IMR-90 (cell line): Measurements from ENCODE around the gene CAMK4. TPM values are rescaled to one million over a fixed set of nuclear protein-coding genes. Genes with fewer than 3 reads are reported as not detected.

Source experiments
- ATAC-seq: fragments of 200-7000 bp; cut with Tn5 transposase; 2 replicates; pipeline ENCODE4 v1.9.1; 2020; ENCODE audit warnings: low read depth, mild to moderate bottlenecking, moderate library complexity
- BruUV-seq: library from RNA; stranded (reverse); fragments of 400-500 nt; replicated peaks from 2 replicates; lab custom pipeline; 2021; lab: Mats Ljungman, UMichigan
- CTCF ChIA-PET: fragments of 300-600 bp; formaldehyde crosslinking; extraction: SDS; loops from one replicate; lab custom pipeline; 2021; ENCODE audit warnings: antibody characterized with exemption; lab: Yijun Ruan, JAX
- POLR2A ChIA-PET: fragments of 300-600 bp; sonication (Branson Sonifier 250); formaldehyde crosslinking; loops from one replicate; lab custom pipeline; 2022; ENCODE audit warnings: antibody characterized with exemption; ENCODE audit not compliant: unreplicated experiment; lab: Charles Lee
- DNase-seq: peaks from one replicate; pipeline ENCODE4 v3.0.0; 2013
- H2AFZ ChIP-seq: replicated peaks from 2 replicates; pipeline ENCODE3; 2013; ENCODE audit warnings: low read length, mild to moderate bottlenecking; ENCODE audit not compliant: poor library complexity
- H2AK5ac ChIP-seq: 2 replicates; pipeline ENCODE4 v1.6.1; 2013; ENCODE audit warnings: low read depth, low read length, inconsistent platforms
- H2AK9ac ChIP-seq: replicated peaks from 2 replicates; pipeline ENCODE3; 2013; ENCODE audit warnings: mild to moderate bottlenecking, low read depth, low read length, moderate library complexity; ENCODE audit not compliant: poor library complexity
- H2BK120ac ChIP-seq: 2 replicates; pipeline ENCODE4 v1.6.1; 2013; ENCODE audit warnings: low read depth, low read length, inconsistent platforms
- H2BK15ac ChIP-seq: 3 replicates; pipeline ENCODE4 v1.6.1; 2013; ENCODE audit warnings: low read depth, low read length, inconsistent platforms
- H2BK20ac ChIP-seq: 2 replicates; pipeline ENCODE4 v1.6.1; 2013; ENCODE audit warnings: low read depth, mild to moderate bottlenecking, inconsistent platforms, low read length, moderate library complexity
- H2BK5ac ChIP-seq: 2 replicates; pipeline ENCODE4 v1.6.1; 2013; ENCODE audit warnings: mild to moderate bottlenecking, low read depth, low read length, inconsistent platforms; ENCODE audit not compliant: poor library complexity, severe bottlenecking
- H3K14ac ChIP-seq: replicated peaks from 2 replicates; pipeline ENCODE4 v1.6.1; 2013; ENCODE audit warnings: low read depth, low read length, inconsistent platforms
- H3K18ac ChIP-seq: 2 replicates; pipeline ENCODE4 v1.6.1; 2013; ENCODE audit warnings: low read depth, low read length, control low read depth
- H3K23ac ChIP-seq: 2 replicates; pipeline ENCODE4 v1.6.1; 2013; ENCODE audit warnings: low read depth, low read length, inconsistent platforms
- H3K27ac ChIP-seq: 2 replicates; pipeline ENCODE4 v1.5.1; 2013; ENCODE audit warnings: mild to moderate bottlenecking, control low read depth, low read length; ENCODE audit not compliant: insufficient read depth
- H3K27me3 ChIP-seq: 2 replicates; pipeline ENCODE4 v1.6.1; 2013; ENCODE audit warnings: low read length; ENCODE audit not compliant: control insufficient read depth, insufficient read depth
- H3K36me3 ChIP-seq: 2 replicates; pipeline ENCODE4 v1.6.1; 2013; ENCODE audit warnings: low read length, mixed read lengths; ENCODE audit not compliant: control insufficient read depth, insufficient read depth
- H3K4ac ChIP-seq: 2 replicates; pipeline ENCODE4 v1.6.1; 2013; ENCODE audit warnings: low read depth, low read length, inconsistent platforms
- H3K4me1 ChIP-seq: 2 replicates; pipeline ENCODE4 v1.6.1; 2013; ENCODE audit warnings: low read length, mixed read lengths; ENCODE audit not compliant: control insufficient read depth, insufficient read depth
- H3K4me2 ChIP-seq: 2 replicates; pipeline ENCODE4 v1.6.1; 2013; ENCODE audit warnings: low read depth, mild to moderate bottlenecking, control low read depth, low read length, moderate library complexity
- H3K4me3 ChIP-seq: 2 replicates; pipeline ENCODE4 v1.5.1; 2013; ENCODE audit warnings: low read depth, mild to moderate bottlenecking, control low read depth, low read length, moderate library complexity; ENCODE audit not compliant: insufficient read depth
- H3K56ac ChIP-seq: 2 replicates; pipeline ENCODE4 v1.6.1; 2013; ENCODE audit warnings: low read length, inconsistent platforms; ENCODE audit not compliant: insufficient read depth; ENCODE audit errors: extremely low read depth
- H3K79me1 ChIP-seq, 2 experiments: 2 replicates each; pipeline ENCODE4 v1.6.1; 2013; ENCODE audit warnings: low read length in 2 of 2, inconsistent platforms in 1 of 2, low read depth in 1 of 2
- H3K9ac ChIP-seq: 2 replicates; pipeline ENCODE4 v1.6.1; 2013; ENCODE audit warnings: low read depth, low read length, control low read depth
- H3K9me1 ChIP-seq: 2 replicates; pipeline ENCODE4 v1.6.1; 2013; ENCODE audit warnings: low read length, inconsistent platforms; ENCODE audit not compliant: insufficient read depth
- H3K9me3 ChIP-seq: 2 replicates; pipeline ENCODE4 v1.6.1; 2013; ENCODE audit warnings: low read length; ENCODE audit not compliant: control insufficient read depth, insufficient read depth
- H4K20me1 ChIP-seq: 2 replicates; pipeline ENCODE4 v1.6.1; 2013; ENCODE audit warnings: low read length, inconsistent platforms; ENCODE audit not compliant: insufficient read depth
- H4K5ac ChIP-seq: 2 replicates; pipeline ENCODE4 v1.6.1; 2013; ENCODE audit warnings: mild to moderate bottlenecking, low read depth, low read length, control low read depth
- H4K8ac ChIP-seq, 2 experiments: 2 replicates each; pipeline ENCODE4 v1.6.1; 2013; ENCODE audit warnings: low read depth in 2 of 2, low read length in 2 of 2, control low read depth in 1 of 2, inconsistent platforms in 1 of 2
- H4K91ac ChIP-seq: 2 replicates; pipeline ENCODE4 v1.6.1; 2013; ENCODE audit warnings: low read depth, low read length, inconsistent platforms; ENCODE audit not compliant: insufficient read depth
- FOS ChIP-seq: fragments of 150-350 bp; IDR thresholded peaks from 2 replicates; pipeline ENCODE4 v1.6.1; 2016; ENCODE audit warnings: low read depth, low read length
- MAZ ChIP-seq: IDR thresholded peaks from 2 replicates; pipeline ENCODE4 v1.6.1; 2012; ENCODE audit warnings: low read depth, mild to moderate bottlenecking, low read length, improper control_type of control experiment, moderate library complexity, borderline replicate concordance
- NFE2L2 ChIP-seq: fragments of 150-350 bp; IDR thresholded peaks from 2 replicates; pipeline ENCODE4 v1.6.1; 2016; ENCODE audit warnings: low read depth, mild to moderate bottlenecking, low read length
- RAD21 ChIP-seq: IDR thresholded peaks from 2 replicates; pipeline ENCODE4 v1.6.1; 2012; ENCODE audit warnings: low read length, improper control_type of control experiment
- SMC3 ChIP-seq: fragments of 150-350 bp; IDR thresholded peaks from 2 replicates; pipeline ENCODE4 v1.6.1; 2016; ENCODE audit warnings: low read depth, mild to moderate bottlenecking, antibody characterized with exemption, low read length, moderate library complexity
- dilution Hi-C: fragments of 300-500 bp; cut with HindIII; formaldehyde crosslinking; loops from one replicate; pipeline ENCODE4 v1.14.3; 2018; ENCODE audit warnings: low sequenced_read_pairs; ENCODE audit not compliant: unreplicated experiment
- in situ Hi-C: fragments of 300-500 bp; cut with MboI; formaldehyde crosslinking; loops from 3 replicates; pipeline ENCODE4 v1.14.3; 2019; ENCODE audit warnings: low sequenced_read_pairs, inconsistent platforms, mixed read lengths
- intact Hi-C: fragments of 100-400 bp; cut with micrococcal nuclease; formaldehyde crosslinking; loops from 2 replicates; pipeline ENCODE4 v1.10.0; 2022
- polyA plus RNA-seq, 3 experiments: library from polyadenylated mRNA; depleted of rRNA; stranded (reverse); fragments of >200 nt; gene quantifications; 2 replicates each; pipeline ENCODE4 v1.2.3, GENCODE V29; 2012; ENCODE audit warnings: low replicate concordance in 1 of 3
- total RNA-seq: library from RNA; depleted of rRNA; stranded (reverse); fragments of >200 nt; gene quantifications from 2 replicates; pipeline ENCODE4 v1.2.3, GENCODE V29; 2012

The CAMK4 gene
- total and polyA plus RNA-seq, 2 of the 4 experiments (the other 2 are of a cell fraction): 3.7 to 4.8 TPM

DNA sequence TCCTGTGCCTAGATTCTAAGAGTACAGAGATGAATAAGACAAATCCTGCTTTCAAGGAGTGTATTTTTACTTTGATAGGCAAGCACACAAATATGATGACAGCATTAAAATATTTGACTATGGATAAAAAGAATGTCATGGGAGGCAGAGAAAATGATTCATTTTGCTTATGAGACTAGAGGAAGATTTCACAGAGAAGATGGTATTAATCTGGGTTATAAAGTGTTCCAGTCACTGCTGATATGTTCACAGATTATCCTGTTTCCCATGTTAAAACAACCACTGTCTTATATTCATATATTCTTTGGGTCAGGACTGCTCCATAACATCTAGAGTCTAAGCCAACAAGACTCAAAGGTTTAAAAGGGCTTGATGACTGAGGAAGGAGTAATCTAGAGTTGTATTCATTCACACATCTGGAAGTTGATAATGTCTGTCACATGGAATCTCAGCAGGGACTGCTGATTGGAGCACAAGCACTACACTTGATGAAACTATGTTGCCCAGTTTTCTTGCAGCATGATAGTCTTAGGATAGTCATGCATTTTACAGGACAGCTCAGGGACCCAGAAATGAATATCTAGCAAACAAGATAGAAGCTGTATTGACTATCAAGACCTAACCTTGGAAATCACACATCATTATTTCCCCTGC is 208.8 kb downstream of the CAMK4 start:
- Histone ChIP-seq H4K20me1 (no peaks in the 10 kb centered on the region), H3K36me3 (no peaks in the 10 kb centered on the region), H2AK9ac (no peak overlapping the region), H3K14ac (no peak overlapping the region), H3K9me1 (no peaks in the 10 kb centered on the region), H3K27ac (no peak overlapping the region), H3K9me3 (no peaks in the 10 kb centered on the region), H3K23ac (no peak overlapping the region; the same call in 1 of the 2 replicates), H2BK15ac (no peak overlapping the region), H4K91ac (no peak overlapping the region), H2BK20ac (no peak overlapping the region), H3K79me1 (no peaks in the 10 kb centered on the region), H3K27me3 (no peaks in the 10 kb centered on the region), H4K8ac (no peak overlapping the region), H2AFZ (no peak overlapping the region), H3K4me2 (no peak overlapping the region), H4K5ac (no peak overlapping the region), H2BK120ac (no peak overlapping the region), H3K56ac (no peak overlapping the region), H3K4me1 (no peaks in the 10 kb centered on the region; the same call in 1 of the 2 replicates), H3K4ac (no peak overlapping the region), H2AK5ac (no peak overlapping the region), H3K4me3 (no peak overlapping the region), H2BK5ac (no peak overlapping the region), H3K9ac (no peak overlapping the region), H3K18ac (no peak overlapping the region; the same call in 1 of the 2 replicates)
- intact Hi-C loops (no loop called here), dilution Hi-C loops (no loop called here), in situ Hi-C loops (no loop called here)
- BruUV-seq: no TSS peak
- TF ChIP-seq FOS (no peak), SMC3 (no peak), RAD21 (no peak), NFE2L2 (no peak), MAZ (no peak)
- CTCF ChIA-PET: interaction anchor here (1.4 kb wide), 1 partner anchor 28 kb away, joined by 3 read pairs; no protein-coding TSS in a partner anchor
- peak; percentile 46 for DNase-seq
- peak; percentile 51 for ATAC-seq
- POLR2A ChIA-PET: no interaction called here
